GM18907 (cell line): ENCODE data around the gene ATOH1.
A peak's percentile ranks its signal among the peaks of the same experiment; 100 is the strongest.

Source experiments
- ATAC-seq: cut with Tn5 transposase; IDR thresholded peaks from one replicate; pipeline ENCODE4 v1.9.1; 2021; ENCODE audit warnings: mild to moderate bottlenecking, moderate library complexity; ENCODE audit not compliant: unreplicated experiment

ATOH1 gene, protein sequence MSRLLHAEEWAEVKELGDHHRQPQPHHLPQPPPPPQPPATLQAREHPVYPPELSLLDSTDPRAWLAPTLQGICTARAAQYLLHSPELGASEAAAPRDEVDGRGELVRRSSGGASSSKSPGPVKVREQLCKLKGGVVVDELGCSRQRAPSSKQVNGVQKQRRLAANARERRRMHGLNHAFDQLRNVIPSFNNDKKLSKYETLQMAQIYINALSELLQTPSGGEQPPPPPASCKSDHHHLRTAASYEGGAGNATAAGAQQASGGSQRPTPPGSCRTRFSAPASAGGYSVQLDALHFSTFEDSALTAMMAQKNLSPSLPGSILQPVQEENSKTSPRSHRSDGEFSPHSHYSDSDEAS

DNA sequence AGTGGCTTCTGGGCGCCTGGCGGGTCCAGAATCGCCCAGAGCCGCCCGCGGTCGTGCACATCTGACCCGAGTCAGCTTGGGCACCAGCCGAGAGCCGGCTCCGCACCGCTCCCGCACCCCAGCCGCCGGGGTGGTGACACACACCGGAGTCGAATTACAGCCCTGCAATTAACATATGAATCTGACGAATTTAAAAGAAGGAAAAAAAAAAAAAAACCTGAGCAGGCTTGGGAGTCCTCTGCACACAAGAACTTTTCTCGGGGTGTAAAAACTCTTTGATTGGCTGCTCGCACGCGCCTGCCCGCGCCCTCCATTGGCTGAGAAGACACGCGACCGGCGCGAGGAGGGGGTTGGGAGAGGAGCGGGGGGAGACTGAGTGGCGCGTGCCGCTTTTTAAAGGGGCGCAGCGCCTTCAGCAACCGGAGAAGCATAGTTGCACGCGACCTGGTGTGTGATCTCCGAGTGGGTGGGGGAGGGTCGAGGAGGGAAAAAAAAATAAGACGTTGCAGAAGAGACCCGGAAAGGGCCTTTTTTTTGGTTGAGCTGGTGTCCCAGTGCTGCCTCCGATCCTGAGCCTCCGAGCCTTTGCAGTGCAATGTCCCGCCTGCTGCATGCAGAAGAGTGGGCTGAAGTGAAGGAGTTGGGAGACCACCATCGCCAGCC, at the start of gene ATOH1:
TSS of gene ATOH1 (plus strand) at position 422 of the 663 bp plus-strand sequence. CDS start at position 596, 174 bp downstream.
- ATAC-seq: peak; percentile 34

DNA sequence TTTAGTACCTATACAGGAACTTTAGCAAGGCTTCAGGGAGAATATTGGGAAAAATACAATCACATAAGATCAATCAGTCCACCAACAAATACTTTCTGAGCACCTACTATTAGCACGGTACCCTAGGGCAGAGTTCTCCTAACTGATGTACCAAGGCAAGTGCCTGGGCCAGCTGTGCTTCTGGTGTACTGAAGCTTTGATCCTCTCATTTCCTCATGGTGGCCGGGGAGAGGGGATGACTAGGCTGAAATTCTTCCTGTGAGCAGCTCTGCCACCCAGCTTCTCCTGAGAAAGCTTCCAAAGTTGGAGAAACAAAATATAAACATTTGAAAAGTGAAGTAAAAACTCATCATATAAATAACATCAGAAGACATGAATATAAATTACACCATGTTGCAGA, 49.3 kb upstream of the ATOH1 start:
- ATAC-seq: no peak

DNA sequence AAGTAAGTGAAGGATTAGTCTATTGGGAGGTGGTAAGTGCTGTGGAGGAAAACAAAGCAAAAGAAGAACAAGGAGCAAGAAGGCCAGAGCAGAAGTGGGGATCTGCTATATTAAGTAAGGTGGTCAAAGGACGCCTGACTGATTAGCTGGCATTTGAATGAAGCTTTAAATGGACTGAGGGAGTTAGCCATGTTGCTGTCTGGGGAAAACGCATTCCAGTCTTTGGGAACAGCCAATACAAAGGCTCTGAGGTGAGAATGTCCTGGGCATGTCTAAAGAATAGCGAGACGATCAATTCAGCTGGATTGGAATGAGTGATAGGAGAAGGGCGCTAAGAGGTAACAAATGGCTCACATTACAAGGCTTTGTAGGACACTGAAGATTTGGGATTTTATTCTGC, 48.5 kb upstream of the ATOH1 start:
- ATAC-seq: no peak

DNA sequence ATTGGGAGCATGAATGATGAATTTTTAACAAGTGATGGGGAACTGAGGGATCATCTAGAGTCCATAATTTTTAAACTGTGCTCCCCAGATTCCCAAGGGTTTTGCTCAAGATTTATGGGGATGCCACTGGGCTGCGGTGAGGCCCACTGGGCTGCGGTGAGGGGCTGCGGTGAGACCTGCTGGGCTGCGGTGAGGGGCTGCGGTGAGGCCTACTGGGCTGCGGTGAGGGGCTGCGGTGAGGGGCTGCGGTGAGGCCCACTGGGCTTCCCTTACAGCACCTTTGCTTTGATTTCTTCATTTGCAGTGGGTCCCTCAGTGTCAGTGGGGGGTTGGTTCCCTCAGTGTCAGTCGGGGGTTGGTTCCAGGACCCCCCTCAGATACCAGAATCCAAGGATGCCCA, 47.4 kb upstream of the ATOH1 start:
- ATAC-seq: no peak

DNA sequence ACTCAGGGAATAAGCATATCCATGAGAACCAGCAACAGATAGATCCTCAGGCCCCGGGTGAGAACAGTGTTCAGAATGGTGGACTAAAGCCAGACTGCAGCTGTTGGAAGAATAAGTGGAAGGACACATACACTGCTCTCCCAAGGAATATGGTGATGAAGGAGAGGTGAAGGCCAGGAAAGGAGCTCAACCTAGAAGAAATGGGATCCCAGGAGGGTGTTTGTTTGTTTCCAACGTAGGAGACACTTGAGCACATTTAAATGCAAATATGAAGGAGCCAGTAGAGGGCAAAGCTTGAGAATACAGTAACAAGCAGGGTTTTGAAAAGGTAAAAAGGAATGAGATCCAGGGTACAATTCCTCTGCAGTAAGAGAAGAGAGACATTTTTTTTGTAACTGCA, 42.4 kb upstream of the ATOH1 start:
- no peak for ATAC-seq

DNA sequence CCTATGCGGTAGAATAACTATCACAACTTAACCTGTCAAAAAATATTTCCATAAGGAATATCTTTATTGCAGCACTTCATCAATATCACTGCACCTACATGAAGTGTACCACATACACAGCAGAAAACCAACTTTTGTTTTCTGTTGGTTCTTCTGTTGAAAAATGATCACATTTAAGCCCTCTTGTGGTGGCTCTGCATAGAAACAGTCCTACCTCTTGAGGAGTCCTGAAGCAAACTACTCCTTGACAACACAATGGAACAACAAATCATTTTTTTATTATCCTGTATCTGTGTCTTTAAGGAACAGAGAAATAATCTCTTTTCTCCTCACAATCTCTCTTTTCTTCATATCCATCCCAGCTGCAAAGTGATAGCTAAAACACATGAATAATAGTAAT, 39.8 kb upstream of the ATOH1 start:
- ATAC-seq: peak; percentile 47

DNA sequence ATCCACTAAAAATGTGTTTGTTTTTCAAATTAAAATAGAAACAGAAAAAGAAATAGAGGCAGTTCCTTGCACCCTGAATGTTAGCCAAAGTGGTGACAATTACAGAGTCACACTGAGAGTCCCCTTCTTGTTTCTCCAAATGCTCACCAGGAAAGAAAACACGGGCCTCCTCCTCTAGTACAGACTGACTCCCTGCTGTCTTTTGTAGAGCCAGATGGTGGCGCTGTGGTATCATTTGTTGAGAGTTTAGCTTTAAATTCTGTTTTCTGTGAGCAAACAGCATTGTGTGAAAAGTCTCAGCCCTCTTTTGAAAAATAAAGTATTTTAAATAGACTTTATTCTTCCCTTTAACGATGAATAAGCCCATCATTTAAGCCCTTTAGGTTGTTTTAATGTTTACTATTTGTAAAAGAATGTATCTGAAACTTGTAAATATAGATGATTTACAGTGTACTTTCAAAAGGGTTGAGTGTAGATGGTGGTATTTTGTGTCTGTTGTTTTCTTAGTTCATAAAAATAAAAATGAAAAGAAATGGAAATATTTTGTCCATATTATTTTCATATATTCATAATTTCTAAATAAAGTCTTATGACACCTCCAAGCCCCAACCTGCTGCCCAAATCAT, 36.9 kb upstream of the ATOH1 start:
- ATAC-seq: peak; percentile 92

DNA sequence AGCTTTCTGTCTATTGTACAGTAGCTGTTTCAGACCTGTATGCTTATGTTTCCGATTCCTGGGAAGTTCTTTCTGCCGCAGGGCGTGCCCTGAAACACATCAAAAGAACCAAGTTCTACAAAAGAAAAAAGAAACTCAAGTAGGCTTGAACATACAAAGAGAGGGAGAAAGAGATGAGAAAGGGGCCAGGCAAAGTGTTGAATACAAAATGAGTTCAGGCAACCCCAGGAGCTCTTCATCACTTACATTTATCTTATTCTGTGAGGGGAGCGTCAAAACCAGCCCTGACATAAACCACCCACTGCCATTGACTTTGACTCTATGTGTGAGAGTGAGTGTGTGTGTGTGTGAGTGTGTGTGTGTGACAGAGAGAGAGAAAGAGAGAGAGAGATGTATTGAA, 26.5 kb upstream of the ATOH1 start:
- ATAC-seq: no peak

DNA sequence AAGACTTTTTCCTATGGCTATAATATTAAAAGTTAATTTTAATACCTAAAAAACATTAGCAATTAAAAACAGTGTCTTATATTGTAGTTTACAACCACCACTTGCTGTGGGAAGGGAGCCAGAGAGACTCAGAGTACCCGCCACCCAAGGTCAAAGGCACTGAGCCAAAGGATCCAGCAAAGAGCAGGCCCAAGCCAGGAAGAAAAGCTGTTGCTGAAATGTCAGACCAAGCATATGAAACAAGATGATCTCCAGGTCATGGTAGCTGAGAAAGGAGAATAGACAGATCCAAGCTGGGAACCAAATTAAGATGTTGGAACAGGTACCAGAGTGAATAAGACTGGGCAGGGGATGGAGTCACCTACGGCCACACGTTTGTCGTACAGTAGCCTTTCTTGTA, 18.8 kb upstream of the ATOH1 start:
- ATAC-seq: no peak

DNA sequence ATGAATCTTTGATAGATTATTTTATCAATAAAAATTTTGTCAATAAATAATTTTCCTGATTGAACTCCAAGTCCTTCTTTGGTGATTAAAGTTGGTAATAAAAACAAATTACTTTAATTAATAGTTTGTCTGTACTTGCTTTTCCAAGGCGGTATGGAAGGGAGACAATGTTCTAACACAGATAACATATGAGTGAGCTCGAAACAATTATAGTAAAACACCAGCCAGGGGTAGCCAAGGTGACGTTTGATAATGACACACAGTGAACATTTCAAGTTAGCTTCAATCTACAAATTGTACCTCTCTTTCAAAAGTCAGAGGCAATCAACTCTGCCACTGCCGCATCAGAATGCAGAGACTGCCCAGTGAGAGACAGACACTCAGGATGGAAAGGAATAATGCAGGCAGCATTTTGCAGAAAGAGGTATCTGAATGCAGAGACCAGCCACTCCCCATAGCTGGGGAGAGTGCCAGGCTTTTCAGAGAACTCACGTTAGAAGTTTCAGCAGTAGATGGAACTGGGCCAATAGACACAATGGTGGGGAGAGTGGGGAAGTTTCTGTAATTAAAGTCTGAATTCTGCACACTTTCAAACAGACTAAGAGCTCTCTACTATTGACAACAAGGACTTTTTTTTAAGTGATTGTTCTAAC, 18.1 kb upstream of the ATOH1 start:
- ATAC-seq: no peak

DNA sequence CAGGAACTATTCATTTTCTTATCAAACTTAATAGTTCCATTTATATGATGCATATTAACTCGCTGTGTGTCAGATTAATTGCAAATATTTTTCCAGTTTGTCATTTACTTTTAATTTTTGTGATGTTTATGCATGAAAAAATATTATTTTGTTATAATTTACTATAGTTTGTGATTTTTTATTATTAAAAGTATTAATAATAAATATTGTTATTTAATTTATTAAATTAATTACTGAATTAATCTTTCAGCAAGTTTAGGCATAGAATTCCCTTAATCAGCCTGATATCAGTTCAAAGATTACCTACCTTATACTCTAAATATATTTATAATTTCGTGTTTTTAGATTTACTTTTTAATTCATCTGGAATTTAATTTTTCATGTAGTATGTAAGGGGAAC, 15.5 kb upstream of the ATOH1 start:
- no peak for ATAC-seq

DNA sequence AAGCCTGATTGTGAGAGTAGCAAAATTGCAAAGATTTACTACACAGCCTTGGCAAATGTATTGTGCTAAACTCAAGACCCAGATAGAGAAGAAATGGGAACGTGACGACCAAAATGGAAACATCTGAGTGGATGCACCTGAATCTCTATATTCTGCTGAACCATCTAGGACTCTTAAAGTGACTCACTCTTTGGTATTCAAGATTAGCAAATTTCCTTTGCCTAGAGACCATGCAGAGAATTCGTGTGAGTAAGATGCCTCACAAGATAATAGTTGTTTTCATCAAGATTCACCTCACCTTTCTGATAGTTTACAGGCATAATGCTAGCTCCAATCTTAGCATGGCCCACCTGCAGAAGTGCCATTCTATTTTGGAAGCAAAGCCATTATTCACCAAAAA, 14.4 kb upstream of the ATOH1 start:
- ATAC-seq: no peak

DNA sequence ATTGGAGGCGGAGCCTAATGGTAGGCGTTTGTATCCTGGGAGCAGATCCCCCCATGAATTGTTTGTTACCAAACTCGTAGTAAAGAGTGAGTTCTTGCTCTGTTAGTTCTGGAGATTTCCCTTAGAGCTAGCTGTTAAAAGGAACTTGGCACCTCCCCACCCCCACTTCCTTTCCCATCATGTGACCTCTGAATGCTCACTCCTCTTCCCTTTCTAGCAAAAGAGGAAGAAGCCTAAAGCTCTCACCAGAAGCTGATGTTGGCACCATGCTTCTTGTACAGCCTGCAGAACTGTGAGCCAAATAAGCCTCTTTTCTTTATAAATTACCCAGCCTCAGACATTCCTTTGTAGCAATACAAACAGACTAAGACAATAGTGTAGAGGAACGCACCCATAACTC, 13.8 kb upstream of the ATOH1 start:
- ATAC-seq: no peak

DNA sequence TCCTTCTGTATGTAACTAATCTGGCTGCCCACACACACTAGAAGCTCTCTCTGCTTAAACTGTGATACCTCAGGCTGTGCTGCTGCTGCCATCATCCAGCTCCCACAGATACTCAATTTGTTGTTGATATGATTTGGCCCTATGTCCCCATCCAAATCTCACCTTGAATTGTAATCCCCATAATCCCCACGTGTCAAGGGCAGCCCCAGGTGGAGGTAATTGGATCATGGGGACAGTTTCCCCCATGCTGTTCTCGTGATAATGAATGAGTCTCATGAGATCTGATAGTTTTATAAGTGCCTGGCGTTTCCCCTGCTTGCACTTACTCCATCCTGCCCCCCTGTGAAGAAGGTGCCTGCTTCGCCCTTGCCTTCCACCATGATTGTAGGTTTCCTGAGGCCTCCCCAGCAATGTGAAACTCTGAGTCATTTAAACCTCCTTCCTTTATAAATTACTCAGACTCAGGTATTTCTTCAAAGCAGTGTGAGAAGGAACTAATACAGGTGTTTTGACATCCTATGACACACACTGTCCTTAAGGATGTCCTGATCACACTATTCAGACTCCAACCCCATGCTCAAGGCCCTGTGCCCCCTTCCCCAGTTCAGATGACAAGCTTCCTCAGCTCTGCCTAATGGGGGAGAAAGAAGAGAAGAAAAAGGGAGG, 2.9 kb upstream of the ATOH1 start:
- ATAC-seq: no peak

DNA sequence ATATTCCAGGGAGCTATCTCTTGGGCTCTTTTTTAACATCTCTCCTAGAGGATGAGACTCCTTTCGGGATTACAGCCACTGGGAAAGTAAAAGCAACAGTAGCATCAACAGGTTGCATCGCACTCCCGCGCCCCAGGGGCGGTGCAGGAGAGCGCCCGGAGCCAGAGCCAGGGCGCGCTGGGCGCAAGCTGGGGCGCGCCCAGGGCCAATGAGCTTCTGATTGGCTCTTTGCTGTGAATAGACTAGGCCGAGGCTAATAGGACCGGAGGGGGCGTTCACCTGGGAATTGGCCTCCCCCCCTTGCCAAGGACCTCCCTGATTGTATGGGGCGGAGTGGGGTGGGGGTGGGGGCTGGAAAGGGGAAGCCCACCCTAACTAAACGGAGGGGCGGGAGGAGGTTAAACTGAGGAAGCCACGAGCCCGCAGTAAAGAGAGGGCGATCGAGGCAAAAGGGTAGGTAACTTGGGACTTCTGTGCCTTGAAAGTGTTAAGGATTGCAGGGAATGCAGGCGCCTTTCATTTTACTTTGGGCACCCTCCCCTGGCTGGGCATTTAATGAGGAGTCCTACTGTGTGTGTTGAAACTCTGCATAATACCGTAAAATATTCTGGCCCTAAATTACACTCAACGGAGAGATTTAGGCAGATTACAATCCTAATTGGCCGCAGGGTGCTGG, 1.1 kb upstream of the ATOH1 start:
- no peak for ATAC-seq

DNA sequence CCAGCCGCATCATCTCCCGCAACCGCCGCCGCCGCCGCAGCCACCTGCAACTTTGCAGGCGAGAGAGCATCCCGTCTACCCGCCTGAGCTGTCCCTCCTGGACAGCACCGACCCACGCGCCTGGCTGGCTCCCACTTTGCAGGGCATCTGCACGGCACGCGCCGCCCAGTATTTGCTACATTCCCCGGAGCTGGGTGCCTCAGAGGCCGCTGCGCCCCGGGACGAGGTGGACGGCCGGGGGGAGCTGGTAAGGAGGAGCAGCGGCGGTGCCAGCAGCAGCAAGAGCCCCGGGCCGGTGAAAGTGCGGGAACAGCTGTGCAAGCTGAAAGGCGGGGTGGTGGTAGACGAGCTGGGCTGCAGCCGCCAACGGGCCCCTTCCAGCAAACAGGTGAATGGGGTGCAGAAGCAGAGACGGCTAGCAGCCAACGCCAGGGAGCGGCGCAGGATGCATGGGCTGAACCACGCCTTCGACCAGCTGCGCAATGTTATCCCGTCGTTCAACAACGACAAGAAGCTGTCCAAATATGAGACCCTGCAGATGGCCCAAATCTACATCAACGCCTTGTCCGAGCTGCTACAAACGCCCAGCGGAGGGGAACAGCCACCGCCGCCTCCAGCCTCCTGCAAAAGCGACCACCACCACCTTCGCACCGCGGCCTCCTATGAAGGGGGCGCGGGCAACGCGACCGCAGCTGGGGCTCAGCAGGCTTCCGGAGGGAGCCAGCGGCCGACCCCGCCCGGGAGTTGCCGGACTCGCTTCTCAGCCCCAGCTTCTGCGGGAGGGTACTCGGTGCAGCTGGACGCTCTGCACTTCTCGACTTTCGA, 654 bp downstream of the ATOH1 start:
- peak; percentile 47 for ATAC-seq

DNA sequence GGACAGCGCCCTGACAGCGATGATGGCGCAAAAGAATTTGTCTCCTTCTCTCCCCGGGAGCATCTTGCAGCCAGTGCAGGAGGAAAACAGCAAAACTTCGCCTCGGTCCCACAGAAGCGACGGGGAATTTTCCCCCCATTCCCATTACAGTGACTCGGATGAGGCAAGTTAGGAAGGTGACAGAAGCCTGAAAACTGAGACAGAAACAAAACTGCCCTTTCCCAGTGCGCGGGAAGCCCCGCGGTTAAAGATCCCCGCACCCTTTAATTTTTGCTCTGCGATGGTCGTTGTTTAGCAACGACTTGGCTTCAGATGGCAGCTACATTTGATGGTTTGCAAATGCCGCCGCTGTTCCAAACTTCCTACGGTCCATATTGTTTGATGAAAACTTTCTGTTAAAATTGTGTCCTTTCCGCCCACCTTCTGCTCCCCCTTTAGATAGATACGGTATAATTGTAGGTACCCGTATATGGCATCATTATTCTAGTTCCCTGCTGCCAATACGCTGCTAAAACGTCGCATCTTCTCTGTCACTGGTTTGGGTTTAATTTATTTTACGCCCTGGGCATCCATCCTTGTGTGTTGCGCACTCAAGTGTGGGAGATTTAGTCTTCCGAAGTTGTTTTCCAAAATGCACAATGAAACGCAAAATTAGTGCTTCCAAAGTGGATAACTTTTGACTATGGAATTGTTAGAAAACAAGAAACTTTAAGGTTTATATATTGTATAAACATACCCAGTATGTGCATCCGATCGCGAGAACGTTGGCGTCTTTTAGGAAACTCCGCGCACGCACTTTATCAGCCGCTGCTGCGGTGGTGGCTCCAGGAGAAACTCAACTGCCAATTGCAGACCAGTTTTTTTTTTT, 1.5 kb downstream of the ATOH1 start:
- no peak for ATAC-seq

DNA sequence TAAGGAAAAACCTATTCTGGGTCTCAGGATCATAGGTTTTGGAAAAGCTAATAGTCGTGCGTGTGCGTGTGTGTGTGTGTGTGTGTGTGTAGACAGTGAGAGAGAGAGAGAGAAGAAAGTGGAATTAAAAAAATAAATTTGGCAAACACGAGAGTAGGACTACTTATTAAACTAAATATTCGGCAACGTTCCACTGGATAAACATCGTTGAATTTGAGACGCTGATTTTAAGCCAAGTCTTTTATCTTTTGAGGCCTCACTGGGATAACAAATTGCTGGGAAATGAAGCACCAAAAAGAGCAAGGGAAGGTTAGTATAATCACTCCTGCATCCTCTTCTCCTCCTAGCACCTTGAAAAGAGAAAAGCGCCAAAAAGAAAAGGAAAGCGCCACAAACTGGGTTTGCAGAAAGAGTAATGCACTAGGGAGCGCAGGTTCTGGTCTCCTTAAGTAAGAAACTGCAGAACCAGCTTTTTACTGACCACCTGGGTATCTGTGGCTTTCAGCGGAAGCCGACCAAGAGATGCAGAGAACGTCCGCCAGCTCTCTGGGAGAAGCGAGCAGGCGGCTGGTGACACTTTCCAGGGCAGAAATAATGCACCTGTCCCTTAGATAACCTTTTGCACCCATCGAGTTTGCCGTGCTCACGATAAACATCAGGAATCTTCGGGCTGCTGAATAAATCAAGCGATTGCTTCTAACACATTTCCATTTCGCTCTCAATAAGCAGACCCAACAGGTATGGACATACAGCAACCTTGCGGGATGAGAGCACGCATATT, 3.4 kb downstream of the ATOH1 start:
- no peak for ATAC-seq
